A549 (cell line): ENCODE measurements around the gene MARCKSL1. TPM values are rescaled to one million over a fixed set of nuclear protein-coding genes. Genes with fewer than 3 reads are reported as not detected.

Experiments used
- ATAC-seq, 2 experiments: fragments of 200-7000 bp in 1 of 2; fragments of >200 bp in 1 of 2; cut with Nextera tagmentation in 1 of 2; cut with Tn5 transposase in 1 of 2; 3 replicates each; pipeline versions ENCODE4 v1.8.0 to v1.9.1; 2018 to 2020; ENCODE audit warnings: mild to moderate bottlenecking in 1 of 2, moderate library complexity in 1 of 2
- CTCF ChIA-PET: fragments of 300-600 bp; sonication (Branson Sonifier 250); formaldehyde crosslinking; extraction: SDS; loops from one replicate; lab custom pipeline; 2021; ENCODE audit warnings: antibody characterized with exemption, inconsistent platforms; lab: Yijun Ruan, JAX
- POLR2A ChIA-PET: fragments of 350-600 bp; formaldehyde crosslinking; extraction: SDS; loops from one replicate; lab custom pipeline; 2021; ENCODE audit warnings: antibody characterized with exemption, inconsistent platforms; lab: Yijun Ruan, JAX
- DNase-seq, 2 experiments: peaks; one replicate each; pipeline versions ENCODE4 v3.0.0 to v3.0.0-alpha.2; 2011 to 2016; ENCODE audit warnings: low read depth in 1 of 2, low spot score in 1 of 2
- FAIRE-seq: peaks from 2 replicates; lab custom pipeline; 2011; peaks lifted over from hg19 to GRCh38; lab: Jason Lieb, UNC
- H3K27ac ChIP-seq, 2 experiments: fragments of >200 bp; sonication (Bioruptor Twin); formaldehyde crosslinking; 3 replicates each; pipeline ENCODE4 v1.5.1; 2016 to 2017
- H3K4me1 ChIP-seq: fragments of >200 bp; sonication (Bioruptor Twin); formaldehyde crosslinking; 3 replicates; pipeline ENCODE4 v1.6.1; 2016
- H3K4me2 ChIP-seq: fragments of >200 bp; sonication (Bioruptor Twin); formaldehyde crosslinking; 3 replicates; pipeline ENCODE4 v1.6.1; 2016
- H3K4me3 ChIP-seq: fragments of >200 bp; sonication (Bioruptor Twin); formaldehyde crosslinking; 3 replicates; pipeline ENCODE4 v1.5.1; 2016
- H3K9me3 ChIP-seq: fragments of >200 bp; sonication (Bioruptor Twin); formaldehyde crosslinking; 3 replicates; pipeline ENCODE4 v1.6.1; 2016
- CBX2 ChIP-seq: fragments of 200-600 bp; sonication (generic); IDR thresholded peaks from 2 replicates; pipeline ENCODE4 v1.6.1; 2016; ENCODE audit warnings: low read depth, mild to moderate bottlenecking, borderline replicate concordance
- CEBPB ChIP-seq, 2 experiments: fragments of >200 bp in 1 of 2; sonication (Bioruptor Twin) in 1 of 2; formaldehyde crosslinking in 1 of 2; IDR thresholded peaks; 2 replicates each; pipeline ENCODE4 v1.6.1; 2012 to 2016
- CHD4 ChIP-seq: fragments of 200-600 bp; sonication (generic); IDR thresholded peaks from 2 replicates; pipeline ENCODE4 v1.6.1; 2016; ENCODE audit warnings: antibody characterized with exemption, mild to moderate bottlenecking, borderline replicate concordance
- CTCF ChIP-seq: fragments of >200 bp; sonication (Bioruptor Twin); formaldehyde crosslinking; IDR thresholded peaks from 3 replicates; pipeline ENCODE4 v1.5.1; 2016
- EHF ChIP-seq: fragments of 250-450 bp; sonication (Bioruptor Pico); IDR thresholded peaks from 2 replicates; pipeline ENCODE4 v1.5.0; 2020; ENCODE audit warnings: mild to moderate bottlenecking
- EP300 ChIP-seq, 2 experiments: fragments of >200 bp; sonication (Bioruptor Twin); formaldehyde crosslinking; IDR thresholded peaks; 2 replicates in 1 of 2; 3 replicates in 1 of 2; pipeline ENCODE4 v1.6.1; 2016 to 2017
- FOSB ChIP-seq: fragments of 250-450 bp; sonication (Bioruptor Pico); IDR thresholded peaks from 2 replicates; pipeline ENCODE4 v1.5.0; 2020; ENCODE audit warnings: mild to moderate bottlenecking, moderate library complexity
- FOXS1 ChIP-seq: fragments of 250-450 bp; sonication (Bioruptor Pico); IDR thresholded peaks from 2 replicates; pipeline ENCODE4 v1.5.0; 2020; ENCODE audit warnings: mild to moderate bottlenecking, moderate library complexity
- GATA3 ChIP-seq: IDR thresholded peaks from 2 replicates; pipeline ENCODE4 v1.6.1; 2012; ENCODE audit warnings: borderline replicate concordance
- HDAC2 ChIP-seq: fragments of 200-600 bp; sonication (generic); IDR thresholded peaks from 2 replicates; pipeline ENCODE4 v1.6.1; 2016
- HES2 ChIP-seq: fragments of >200 bp; sonication (Bioruptor Twin); formaldehyde crosslinking; IDR thresholded peaks from 2 replicates; pipeline ENCODE4 v1.6.1; 2016
- HEYL ChIP-seq: fragments of 250-450 bp; sonication (Bioruptor Pico); IDR thresholded peaks from 2 replicates; pipeline ENCODE4 v1.8.0; 2021; ENCODE audit warnings: mild to moderate bottlenecking, moderate library complexity
- HOXB13 ChIP-seq: fragments of 250-450 bp; sonication (Bioruptor Pico); IDR thresholded peaks from 2 replicates; pipeline ENCODE4 v1.5.0; 2020; ENCODE audit warnings: low read depth, mild to moderate bottlenecking, moderate library complexity
- KDM5A ChIP-seq: fragments of 200-600 bp; sonication (generic); IDR thresholded peaks from 2 replicates; pipeline ENCODE4 v1.6.1; 2016; ENCODE audit warnings: antibody characterized with exemption, mild to moderate bottlenecking
- MYC ChIP-seq: IDR thresholded peaks from 2 replicates; pipeline ENCODE4 v1.6.1; 2012; ENCODE audit warnings: mild to moderate bottlenecking, inconsistent platforms, low read length, improper control_type of control experiment, borderline replicate concordance
- NFE2L2 ChIP-seq: fragments of 150-350 bp; conservative IDR thresholded peaks from 2 replicates; pipeline ENCODE4 v1.6.1; 2014; ENCODE audit warnings: low read length
- NPAS2 ChIP-seq: fragments of 250-450 bp; sonication (Bioruptor Pico); IDR thresholded peaks from 2 replicates; pipeline ENCODE4 v1.8.0; 2022; ENCODE audit warnings: mild to moderate bottlenecking, moderate library complexity, borderline replicate concordance
- NR3C1 ChIP-seq: fragments of >200 bp; sonication (Bioruptor Twin); formaldehyde crosslinking; IDR thresholded peaks from 3 replicates; pipeline ENCODE4 v1.6.1; 2017
- PBX3 ChIP-seq: IDR thresholded peaks from 2 replicates; pipeline ENCODE4 v1.6.1; 2012
- RFX5 ChIP-seq: fragments of 450-650 bp; IDR thresholded peaks from 2 replicates; pipeline ENCODE4 v1.7.1; 2014; ENCODE audit warnings: antibody characterized with exemption, mild to moderate bottlenecking, moderate library complexity
- RNF2 ChIP-seq: fragments of 200-600 bp; sonication (generic); IDR thresholded peaks from 2 replicates; pipeline ENCODE4 v1.6.1; 2016; ENCODE audit warnings: low read depth, mild to moderate bottlenecking, antibody characterized with exemption, moderate library complexity, borderline replicate concordance
- SREBF2 ChIP-seq: fragments of 450-650 bp; IDR thresholded peaks from 2 replicates; pipeline ENCODE4 v1.6.1; 2014; ENCODE audit warnings: mild to moderate bottlenecking, moderate library complexity
- TFCP2L1 ChIP-seq: fragments of 250-450 bp; sonication (Bioruptor Pico); IDR thresholded peaks from 2 replicates; pipeline ENCODE4 v1.5.0; 2021; ENCODE audit warnings: mild to moderate bottlenecking
- TP53 ChIP-seq: fragments of 250-450 bp; sonication (Bioruptor Pico); IDR thresholded peaks from 2 replicates; pipeline ENCODE4 v1.5.0; 2021; ENCODE audit warnings: mild to moderate bottlenecking, moderate library complexity
- USF2 ChIP-seq: fragments of 450-650 bp; IDR thresholded peaks from 2 replicates; pipeline ENCODE4 v1.6.1; 2014; ENCODE audit warnings: antibody characterized with exemption
- ZFP36 ChIP-seq: fragments of 450-650 bp; IDR thresholded peaks from 2 replicates; pipeline ENCODE4 v1.6.1; 2014; ENCODE audit warnings: borderline replicate concordance; ENCODE audit not compliant: partially characterized antibody
- WGBS: methylation state at CpG from one replicate; pipeline ENCODE4 v1.1.6; 2017; ENCODE audit errors: missing lambda C conversion rate; 5-methylcytosine and 5-hydroxymethylcytosine counted together
- polyA plus RNA-seq, 4 experiments: library from polyadenylated mRNA; depleted of rRNA in 3 of 4; stranded (reverse); fragments of >200 nt; fragmentation: RNase III in 1 of 4; extraction: RNeasy Plus Mini Kit Qiagen cat#74134 plus additional on column Dnase treatment in 1 of 4; gene quantifications; 2 replicates in 3 of 4; 3 replicates in 1 of 4; pipeline ENCODE4 v1.2.3, GENCODE V29; 2011 to 2017

Gene MARCKSL1
- polyA plus RNA-seq, 2 of the 4 experiments (the other 2 are of a cell fraction), result 62.6 to 73.2 TPM

GRCh38 chr1:32342704-32343103 lies 6.7 kb upstream of the MARCKSL1 start:
- no peak for TF ChIP-seq KDM5A
- TF ChIP-seq TP53 (CRISPR knock-in tag), result no peak
- TF ChIP-seq CEBPB (IDR thresholded peaks at IDR 0.05), result peak in 1 of 2 experiments; percentile 39; a peak in 1 of 4 replicates
- DNase-seq (no peak), FAIRE-seq (no peak), ATAC-seq (no peak)
- ChIA-PET POLR2A (interaction anchor here (1.8 kb wide), 1 partner anchor 9 kb away, joined by 6 read pairs; no protein-coding TSS in a partner anchor), CTCF (interaction anchor here (2.0 kb wide), 1 partner anchor 9 kb away, joined by 8 read pairs; no protein-coding TSS in a partner anchor)
- H3K4me2 ChIP-seq, result no peak overlapping the region
- H3K4me3 ChIP-seq, result no peak overlapping the region
- H3K27ac ChIP-seq, result no peak overlapping the region
- no peaks in the 10 kb centered on the region for H3K4me1 ChIP-seq
- 89% methylated on average over 10 of the region's 10 CpGs for whole genome bisulfite sequencing
- H3K9me3 ChIP-seq, result no peaks in the 10 kb centered on the region

GRCh38 chr1:32341971-32342370 lies 5.9 kb upstream of the MARCKSL1 start:
- ChIA-PET POLR2A (interaction anchor here (1.8 kb wide), 1 partner anchor 9 kb away, joined by 6 read pairs; no protein-coding TSS in a partner anchor), CTCF (interaction anchor here (2.0 kb wide), 1 partner anchor 9 kb away, joined by 8 read pairs; no protein-coding TSS in a partner anchor)
- 75% methylated on average over 3 of the region's 5 CpGs for WGBS
- Histone ChIP-seq H3K4me1 (no peaks in the 10 kb centered on the region), H3K4me3 (no peak overlapping the region), H3K27ac (no peak overlapping the region), H3K4me2 (no peak overlapping the region), H3K9me3 (no peaks in the 10 kb centered on the region)
- TF ChIP-seq NPAS2, result no peak
- no peak for TF ChIP-seq CTCF
- TF ChIP-seq HOXB13 (CRISPR knock-in tag), result no peak
- TF ChIP-seq FOSB, result no peak
- no peak for TF ChIP-seq ZFP36
- no peak for TF ChIP-seq TFCP2L1 (CRISPR knock-in tag)
- TF ChIP-seq HDAC2, result no peak
- no peak for TF ChIP-seq RFX5
- no peak for TF ChIP-seq RNF2
- TF ChIP-seq HEYL (CRISPR knock-in tag), result no peak
- no peak for TF ChIP-seq CHD4
- TF ChIP-seq KDM5A, result no peak
- TF ChIP-seq SREBF2, result no peak
- TF ChIP-seq CBX2, result no peak
- no peak for TF ChIP-seq NFE2L2
- no peak for TF ChIP-seq MYC
- no peak for TF ChIP-seq PBX3
- TF ChIP-seq HES2, result no peak
- TF ChIP-seq GATA3, result no peak
- no peak for FAIRE-seq
- no peak for DNase-seq
- no peak for ATAC-seq

GRCh38 chr1:32341186-32341757 lies 5.2 kb upstream of the MARCKSL1 start:
- no peak for FAIRE-seq
- POLR2A ChIA-PET, result interaction anchor here (1.8 kb wide), 1 partner anchor 10 kb away, joined by 6 read pairs; no protein-coding TSS in a partner anchor

More at GRCh38 chr1:32341186-32341757, 5.2 kb upstream of the MARCKSL1 start:
- 0 out of 3 replicates have a peak, but pooled peaks cover 6% of the 10 kb centered on the region for H3K4me1 ChIP-seq
- DNase-seq (no peak), ATAC-seq (no peak)
- CTCF ChIA-PET, result no interaction called here
- 99% methylated on average over 9 of the region's 11 CpGs for WGBS
- no peaks in the 10 kb centered on the region for H3K9me3 ChIP-seq
- H3K27ac ChIP-seq, result no peak overlapping the region
- no peak overlapping the region for H3K4me2 ChIP-seq
- TF ChIP-seq EP300 (IDR thresholded peaks at IDR 0.05) (no peak), NR3C1 (no peak), MYC (no peak), FOXS1 (no peak), RFX5 (no peak), USF2 (no peak), SREBF2 (no peak), CTCF (no peak), EHF (CRISPR knock-in tag) (no peak)
- no peak overlapping the region for H3K4me3 ChIP-seq
